ENCODE measurements around the gene CYP19A1. TPM values are rescaled to one million over a fixed set of nuclear protein-coding genes. Genes with fewer than 3 reads are reported as not detected.
A peak's percentile ranks its signal among the peaks of the same experiment; 100 is the strongest.

Gene CYP19A1
- total RNA-seq, 3 donors from 2014 or later, result 1.0 to 24.9 (median 6.9) TPM

DNA sequence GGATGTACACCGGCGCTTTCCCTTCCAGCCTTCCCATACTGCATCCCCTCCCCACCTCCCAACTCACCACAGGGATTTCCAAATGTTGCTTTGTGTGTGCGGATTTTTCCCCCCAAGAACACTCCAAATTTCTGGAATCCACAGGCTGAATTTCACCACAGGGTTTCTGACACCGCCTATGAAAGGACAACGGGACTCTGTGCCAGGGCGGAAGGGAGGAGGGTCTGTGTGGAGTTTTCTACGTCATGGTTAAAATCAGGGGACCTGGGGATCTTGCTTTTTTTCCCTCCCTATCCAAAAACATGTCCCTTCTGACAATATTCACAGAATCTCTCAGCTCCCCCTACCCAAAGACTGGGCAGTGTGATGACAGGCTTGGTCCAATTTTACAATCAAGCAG, 14.6 kb downstream of the CYP19A1 start:
- Histone ChIP-seq H3K27me3 (no peaks in the 10 kb centered on the region), H3K27ac (peak overlapping the region in 1 of 2 donors; percentile 66)

DNA sequence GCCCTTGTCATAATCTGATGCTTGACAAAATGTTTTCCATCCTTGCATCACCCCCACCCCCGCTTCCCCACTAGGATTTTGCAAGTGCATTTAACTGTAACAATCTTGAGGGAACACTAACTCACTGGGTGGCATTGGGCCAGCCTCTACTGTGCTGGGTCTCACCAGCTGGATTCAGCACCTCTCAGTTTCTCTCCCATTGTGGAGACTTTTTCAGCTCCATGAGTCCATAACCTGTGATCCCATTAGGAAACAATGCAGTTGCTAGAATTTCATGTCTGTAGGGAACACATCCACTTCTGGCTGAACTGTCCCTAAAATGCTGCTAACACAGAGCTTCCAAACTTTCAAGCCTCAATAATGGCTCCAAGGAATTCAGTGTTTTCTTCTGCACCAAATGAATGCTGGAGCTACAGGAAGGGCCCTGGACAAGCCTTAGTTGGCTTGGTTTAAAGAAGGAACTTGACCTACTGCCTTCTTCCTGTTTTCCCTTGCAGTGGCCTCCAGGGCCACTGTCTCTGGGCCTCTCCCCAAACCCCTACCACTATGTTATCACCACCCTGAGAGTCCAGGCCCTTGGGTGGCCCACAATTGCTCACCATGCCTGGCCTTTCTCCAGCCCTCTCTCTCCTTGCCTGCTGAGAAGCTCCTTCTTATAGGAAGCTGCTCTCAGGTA, 15.6 kb downstream of the CYP19A1 start:
- H3K9me3 ChIP-seq, result no peaks in the 10 kb centered on the region
- TF ChIP-seq POLR2AphosphoS5 (IDR thresholded peaks at IDR 0.05) (no peak), POLR2A (IDR thresholded peaks at IDR 0.05) (no peak), CTCF (IDR thresholded peaks at IDR 0.05) (no peak)
- intact Hi-C loops (cut with DNase I; ENCODE audit: low total_unique reads), result no loop called here
- no peak for DNase-seq (ENCODE audit: low spot score in 2 of 2)
- H3K4me3 ChIP-seq, result no peak overlapping the region
- peak overlapping the region in 1 of 2 donors; percentile 66 for H3K27ac ChIP-seq
- H3K36me3 ChIP-seq, result no peaks in the 10 kb centered on the region
- H3K4me1 ChIP-seq, result no peaks in the 10 kb centered on the region
- H3K27me3 ChIP-seq, result no peaks in the 10 kb centered on the region

More for the DNA sequence above, 14.6 kb downstream of the CYP19A1 start:
- intact Hi-C loops (cut with DNase I; ENCODE audit: low total_unique reads), result no loop called here
- Histone ChIP-seq H3K4me1 (no peaks in the 10 kb centered on the region), H3K9me3 (no peaks in the 10 kb centered on the region), H3K4me3 (no peak overlapping the region), H3K36me3 (no peaks in the 10 kb centered on the region)
- TF ChIP-seq POLR2A (IDR thresholded peaks at IDR 0.05), result no peak
- DNase-seq (ENCODE audit: low spot score in 2 of 2), result no peak

- Histone ChIP-seq H3K27ac (peak overlapping the region in 1 of 2 donors; percentile 62), H3K36me3 (no peaks in the 10 kb centered on the region), H3K27me3 (no peaks in the 10 kb centered on the region), H3K9me3 (no peaks in the 10 kb centered on the region), H3K4me3 (no peak overlapping the region), H3K4me1 (no peaks in the 10 kb centered on the region)
- TF ChIP-seq POLR2AphosphoS5 (IDR thresholded peaks at IDR 0.05), result no peak
- no peak for TF ChIP-seq CTCF (IDR thresholded peaks at IDR 0.05)
- no peak for TF ChIP-seq POLR2A (IDR thresholded peaks at IDR 0.05)
- no peak for DNase-seq (ENCODE audit: low spot score in 2 of 2)
- intact Hi-C loops (cut with DNase I; ENCODE audit: low total_unique reads), result no loop called here
Measured at GRCh38 chr15:51321316-51321715, 17.1 kb downstream of the CYP19A1 start.

- DNase-seq (ENCODE audit: low spot score in 2 of 2), result no peak
- H3K4me1 ChIP-seq, result no peaks in the 10 kb centered on the region
- no peak overlapping the region for H3K4me3 ChIP-seq
- peak overlapping the region in 1 of 2 donors; percentile 62 for H3K27ac ChIP-seq
- intact Hi-C loops (cut with DNase I; ENCODE audit: low total_unique reads), result no loop called here
- no peaks in the 10 kb centered on the region for H3K9me3 ChIP-seq
- TF ChIP-seq POLR2AphosphoS5 (IDR thresholded peaks at IDR 0.05) (no peak), CTCF (IDR thresholded peaks at IDR 0.05) (no peak), POLR2A (IDR thresholded peaks at IDR 0.05) (no peak)
- H3K27me3 ChIP-seq, result no peaks in the 10 kb centered on the region
- no peaks in the 10 kb centered on the region for H3K36me3 ChIP-seq
Measured at GRCh38 chr15:51320843-51321242, 17.6 kb downstream of the CYP19A1 start.

GRCh38 chr15:51319539-51319938, 18.9 kb downstream of the CYP19A1 start:
- Histone ChIP-seq H3K36me3 (no peaks in the 10 kb centered on the region), H3K27me3 (no peaks in the 10 kb centered on the region), H3K4me1 (no peaks in the 10 kb centered on the region), H3K9me3 (no peaks in the 10 kb centered on the region), H3K4me3 (no peak overlapping the region), H3K27ac (no peak overlapping the region)
- intact Hi-C loops (cut with DNase I; ENCODE audit: low total_unique reads), result no loop called here
- TF ChIP-seq CTCF (IDR thresholded peaks at IDR 0.05) (no peak), POLR2A (IDR thresholded peaks at IDR 0.05) (no peak), POLR2AphosphoS5 (IDR thresholded peaks at IDR 0.05) (no peak)
- DNase-seq (ENCODE audit: low spot score in 2 of 2), result no peak
